Placental pericyte (primary cell): ENCODE measurements around the gene TINCR. TPM values are rescaled to one million over a fixed set of nuclear protein-coding genes. Genes with fewer than 3 reads are reported as not detected.

Experiments
- small RNA-seq: library from RNA; depleted of rRNA; stranded (forward); fragments of <200 nt; gene quantifications from one replicate; pipeline ENCODE3, GENCODE V24; 2012; ENCODE audit warnings: low replicate concordance
- total RNA-seq: library from RNA; depleted of rRNA; stranded (reverse); fragments of >200 nt; gene quantifications from 2 replicates; pipeline ENCODE4 v1.2.3, GENCODE V29; 2012

Gene TINCR
- 0.22 and 0.57 TPM in 2 replicates for total RNA-seq

GRCh38 chr19:5567360-5567969 is at the start of gene TINCR:
Gene TINCR (minus strand): TSS chr19:5567953.

Small RNAs within 50 kb of the gene (small RNA-seq; reads per million reads assigned to genes)
- 0.65 reads per million, percentile 28 among the genes with 10 or more reads in this experiment for gene SNRPEP4

Other genes with a start within 250 kb of the TINCR start
- 107 and 172 TPM in 2 replicates for gene PTPRS, start 227.1 kb downstream of the TINCR start, total RNA-seq
- gene ZNRF4, start 112.5 kb downstream of the TINCR start, total RNA-seq: not detected in 2 replicates
- gene SAFB2, start 54.8 kb upstream of the TINCR start, total RNA-seq: 34.8 and 38.8 TPM in 2 replicates
- 41.8 and 60.4 TPM in 2 replicates for gene SAFB, start 55.1 kb upstream of the TINCR start, total RNA-seq
- gene MICOS13, start 112.6 kb upstream of the TINCR start, total RNA-seq: 23.6 and 25.3 TPM in 2 replicates
- 9.2 TPM in 2 replicates for gene HSD11B1L, start 113.1 kb upstream of the TINCR start, total RNA-seq
- 150 and 194 TPM in 2 replicates for gene RPL36, start 122.3 kb upstream of the TINCR start, total RNA-seq
- 107 and 358 TPM in 2 replicates for gene LONP1, start 152.2 kb upstream of the TINCR start, total RNA-seq
- gene CATSPERD, start 152.7 kb upstream of the TINCR start, total RNA-seq: not detected in 2 replicates
- gene PRR22, start 216.8 kb upstream of the TINCR start, total RNA-seq: 0.66 and 0.86 TPM in 2 replicates
- 39.6 and 51.0 TPM in 2 replicates for gene DUS3L, start 223.2 kb upstream of the TINCR start, total RNA-seq
- 0.22 TPM in 1 of 2 replicates, not detected in the other for gene NRTN, start 237.1 kb upstream of the TINCR start, total RNA-seq